ENCODE results near the gene HHLA2.
"Not testable (repeated sequence)": the region's sequence is repeated elsewhere in the genome, so short reads cannot be mapped to it uniquely, and the experiment has no call there.

HHLA2 gene

DNA sequence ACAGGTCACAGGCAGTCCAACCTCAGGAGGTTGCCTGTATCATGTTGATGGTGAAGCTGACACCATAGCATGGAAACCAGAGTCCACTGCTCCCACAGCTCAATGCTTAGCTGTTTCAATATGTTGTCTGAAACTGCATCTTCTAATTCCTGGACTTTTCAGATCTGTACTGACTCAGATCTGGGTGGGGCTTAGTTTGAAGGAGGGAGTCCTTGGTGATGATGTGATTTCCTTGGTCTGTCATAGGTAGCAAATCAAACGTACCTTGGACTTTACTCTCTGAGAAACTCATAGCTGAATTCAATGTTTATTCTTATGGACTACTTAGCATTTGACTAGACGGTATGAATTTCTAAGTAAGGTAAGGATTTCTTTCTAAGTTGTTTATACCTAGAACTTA, at the start of gene HHLA2:
Gene HHLA2 (plus strand): TSS at position 310 of the 400 bp plus-strand sequence. CDS start 55,266 bp downstream, outside the sequence.
- no peak for DNase-seq

DNA sequence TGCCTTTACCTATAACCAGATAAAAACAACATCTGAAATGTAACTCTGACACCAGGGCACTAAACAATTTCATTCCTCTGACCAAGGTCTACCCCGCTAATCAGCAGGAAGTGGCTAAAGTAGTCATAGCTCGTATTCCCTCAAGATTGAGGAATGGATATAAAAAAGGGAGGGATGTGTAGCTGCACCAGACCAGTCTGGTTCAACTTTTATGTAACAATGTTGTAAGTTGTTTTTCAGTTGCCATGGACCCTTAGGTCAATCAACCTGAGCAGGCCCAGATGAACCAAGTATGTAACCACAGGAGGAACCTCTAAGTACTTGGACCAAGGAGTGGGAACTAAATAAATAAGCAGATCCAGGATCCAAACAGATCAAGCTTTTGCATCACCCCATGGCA, 45.7 kb upstream of the HHLA2 start:
- no peak for DNase-seq

DNA sequence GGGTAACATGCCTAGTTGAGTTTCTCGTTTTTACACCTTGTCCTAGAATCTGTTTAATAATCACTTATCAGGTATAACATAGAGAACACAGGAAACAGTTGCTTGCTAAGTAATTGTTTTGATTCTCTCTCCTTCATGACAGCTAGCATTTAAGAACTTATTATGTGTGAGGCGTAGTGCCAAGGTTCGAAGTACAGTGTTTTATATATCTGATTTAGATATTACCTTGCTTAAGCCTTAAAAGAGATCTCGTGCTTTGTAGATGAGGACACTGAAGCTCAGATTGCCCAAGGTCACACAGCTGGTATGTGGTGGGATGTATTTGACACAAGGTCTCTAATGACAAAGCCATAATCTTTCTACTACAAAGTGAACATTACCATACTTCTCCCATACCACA, 45.1 kb upstream of the HHLA2 start:
- no peak for DNase-seq

GRCh38 chr3:108251844-108252243, 44.5 kb upstream of the HHLA2 start:
- no peak for DNase-seq

DNA sequence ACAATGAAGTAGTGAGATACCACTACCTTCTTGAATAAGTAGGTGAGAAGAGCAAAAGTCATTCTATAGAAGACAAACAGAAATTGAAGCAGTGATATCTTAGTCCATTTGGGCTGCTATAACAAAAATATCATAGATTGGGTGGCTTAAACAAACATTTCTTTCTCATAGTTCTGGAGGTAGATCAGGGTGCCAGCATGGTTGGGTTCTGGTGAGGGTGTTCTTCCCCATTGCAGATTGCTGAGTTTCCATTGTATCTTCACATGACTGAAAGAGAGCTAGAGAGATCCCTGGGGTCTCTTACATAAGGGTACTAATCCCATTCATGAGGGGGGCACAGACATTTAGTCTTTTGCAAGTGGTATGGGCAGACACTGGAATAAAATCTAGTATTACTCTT, 41.2 kb upstream of the HHLA2 start:
- no peak for DNase-seq

GRCh38 chr3:108264534-108265298, 31.6 kb upstream of the HHLA2 start:
- not testable (repeated sequence) for DNase-seq

DNA sequence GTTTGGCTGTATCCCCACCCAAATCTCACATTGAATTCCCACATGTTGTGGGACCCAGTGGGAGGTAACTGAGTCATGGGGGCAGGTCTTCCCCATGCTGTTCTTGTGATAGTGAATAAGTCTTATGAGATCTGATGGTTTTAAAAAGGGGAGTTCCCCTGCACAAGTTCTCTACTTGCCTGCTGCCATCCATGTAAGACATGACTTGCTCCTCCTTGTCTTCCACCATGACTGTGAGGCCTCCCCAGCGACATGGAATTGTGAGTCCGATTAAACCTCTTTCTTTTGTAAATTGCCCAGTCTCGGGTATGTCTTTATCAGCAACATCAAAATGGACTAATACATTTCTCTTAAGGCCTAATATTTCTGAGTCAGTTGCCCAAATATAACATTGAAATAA, 28.1 kb upstream of the HHLA2 start:
- DNase-seq, result not testable (repeated sequence)

DNA sequence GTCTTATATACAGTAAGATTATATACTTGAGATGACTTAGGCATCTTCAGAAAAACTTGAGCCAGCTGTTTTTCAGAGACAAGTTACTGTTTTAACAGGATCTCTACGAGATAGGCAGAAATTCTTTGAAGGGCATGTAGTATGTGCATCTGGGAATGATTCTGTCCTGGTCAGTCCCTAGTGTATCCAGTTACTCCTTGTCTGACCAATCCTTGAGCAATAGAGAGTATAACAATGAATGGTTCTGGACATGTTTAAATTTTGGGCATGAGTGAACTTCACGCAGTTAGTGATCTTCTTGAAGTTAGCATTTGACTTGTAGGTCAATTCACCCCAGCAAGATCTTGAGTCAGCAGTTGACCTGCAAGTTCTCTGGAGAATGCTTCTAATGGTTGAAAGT, 24.7 kb upstream of the HHLA2 start:
- no peak for DNase-seq

DNA sequence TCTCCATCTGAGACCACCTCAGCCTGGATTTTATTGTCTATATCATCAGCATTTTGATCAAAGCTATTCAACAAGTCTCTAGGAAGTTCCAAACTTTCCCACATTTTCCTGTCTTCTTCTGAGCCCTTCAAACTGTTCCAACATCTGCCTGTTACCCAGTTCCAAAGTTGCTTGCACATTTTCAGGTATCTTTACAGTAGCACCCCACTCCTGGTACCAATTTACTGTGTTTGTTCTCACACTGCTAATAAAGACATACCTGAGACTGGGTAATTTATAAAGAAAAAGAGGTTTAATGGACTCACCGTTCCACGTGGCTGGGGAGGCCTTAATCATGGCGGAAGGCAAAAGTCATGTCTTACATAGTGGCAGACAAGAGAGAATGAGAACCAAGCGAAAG, 17.3 kb upstream of the HHLA2 start:
- DNase-seq, result not testable (repeated sequence)

DNA sequence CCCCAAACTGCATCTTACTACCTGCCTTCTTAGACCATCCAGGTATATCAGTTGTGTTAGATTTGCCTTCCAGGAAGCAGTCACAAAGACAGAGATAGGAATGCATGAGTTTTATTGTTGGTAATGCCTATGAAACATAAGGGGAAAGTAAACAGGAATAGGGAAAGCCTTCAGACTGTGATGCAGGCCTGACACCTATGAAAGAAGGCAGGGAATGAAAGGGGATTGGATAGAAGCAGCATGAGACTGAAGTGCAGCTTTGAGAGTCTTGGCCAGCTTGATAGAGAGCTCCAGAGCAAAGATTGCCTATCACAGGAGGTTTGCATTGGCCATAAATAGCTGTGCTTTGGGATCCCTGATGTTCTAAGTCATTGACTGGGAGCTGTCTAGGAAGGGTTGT, 15.9 kb upstream of the HHLA2 start:
- DNase-seq, result no peak

DNA sequence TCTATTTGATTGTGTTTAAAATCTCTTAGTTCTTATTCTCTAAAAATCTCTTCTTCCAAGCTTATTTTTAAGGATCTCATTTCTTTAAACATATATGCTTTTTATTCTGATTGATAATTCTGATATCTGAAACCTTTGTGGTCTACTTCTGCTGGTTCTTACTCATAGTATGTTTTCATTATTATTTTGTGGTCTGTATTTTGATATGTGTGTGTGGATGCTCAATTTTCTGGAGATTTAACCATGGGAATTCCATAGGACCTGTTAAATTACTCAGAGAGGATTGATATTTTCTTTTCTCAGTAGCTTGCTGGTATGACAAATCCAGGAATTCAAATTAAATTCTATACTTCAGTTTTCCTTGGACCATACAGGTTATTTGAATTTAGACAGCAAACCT, 14.7 kb upstream of the HHLA2 start:
- DNase-seq, result no peak

GRCh38 chr3:108283006-108283405, 13.3 kb upstream of the HHLA2 start:
- DNase-seq, result no peak

DNA sequence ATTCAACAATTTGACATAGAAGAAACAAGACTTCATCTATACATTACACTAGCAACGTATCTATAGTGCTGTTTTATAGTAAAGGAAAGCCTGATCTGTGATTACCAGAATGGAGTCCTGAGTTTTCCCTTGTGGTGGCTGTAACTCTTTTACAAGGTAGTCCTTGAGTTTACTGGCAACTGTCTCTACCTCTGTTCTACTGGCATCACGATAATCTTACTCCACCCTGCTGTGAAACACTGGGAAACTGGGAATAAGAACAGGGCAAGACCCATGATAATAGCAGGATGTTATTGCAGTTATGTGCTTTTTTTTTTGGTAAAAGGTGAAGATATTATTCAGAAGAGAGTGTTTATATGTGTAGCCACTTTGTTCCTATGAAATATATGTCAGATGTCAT, 12.4 kb upstream of the HHLA2 start:
- no peak for DNase-seq

- DNase-seq, result no peak
Measured at GRCh38 chr3:108285176-108285575, 11.2 kb upstream of the HHLA2 start.

DNA sequence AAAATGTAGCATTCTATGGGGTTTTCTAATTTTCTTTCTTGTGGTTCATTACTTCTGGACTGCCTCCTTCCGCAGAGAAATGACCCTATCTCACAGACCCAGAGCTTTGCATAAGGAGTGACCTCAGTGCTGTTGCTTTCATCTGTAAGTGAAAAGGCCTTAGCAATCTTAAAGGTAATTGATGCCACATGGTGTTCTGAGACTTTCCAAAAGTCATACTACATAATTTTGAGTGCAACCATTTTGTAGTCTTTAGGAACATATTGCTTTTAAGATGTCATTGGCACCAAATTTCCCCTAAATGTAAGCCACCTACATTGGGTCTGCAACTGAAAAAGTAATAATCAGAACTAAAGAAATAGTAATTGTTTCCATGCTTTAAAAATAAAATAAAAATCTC, 9.2 kb upstream of the HHLA2 start:
- DNase-seq, result no peak

DNA sequence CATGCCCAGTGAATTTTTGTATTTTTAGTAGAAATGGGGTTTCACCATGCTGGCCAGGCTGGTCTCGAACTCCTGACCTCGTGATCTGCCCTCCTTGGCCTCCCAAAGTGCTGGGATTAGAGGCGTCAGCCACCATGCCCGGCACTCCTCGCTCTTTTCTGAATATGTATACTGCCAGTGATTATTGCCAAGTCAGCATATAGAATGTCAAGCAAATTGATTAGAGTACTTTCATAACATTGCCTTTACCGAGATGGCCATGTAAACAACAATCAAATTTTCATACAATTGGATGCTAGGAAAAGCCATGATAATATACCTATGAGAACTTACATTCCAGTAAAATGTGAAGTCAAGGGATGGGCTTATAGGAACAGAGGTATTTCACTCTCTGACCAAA, 8.2 kb upstream of the HHLA2 start:
- not testable (repeated sequence) for DNase-seq

DNA sequence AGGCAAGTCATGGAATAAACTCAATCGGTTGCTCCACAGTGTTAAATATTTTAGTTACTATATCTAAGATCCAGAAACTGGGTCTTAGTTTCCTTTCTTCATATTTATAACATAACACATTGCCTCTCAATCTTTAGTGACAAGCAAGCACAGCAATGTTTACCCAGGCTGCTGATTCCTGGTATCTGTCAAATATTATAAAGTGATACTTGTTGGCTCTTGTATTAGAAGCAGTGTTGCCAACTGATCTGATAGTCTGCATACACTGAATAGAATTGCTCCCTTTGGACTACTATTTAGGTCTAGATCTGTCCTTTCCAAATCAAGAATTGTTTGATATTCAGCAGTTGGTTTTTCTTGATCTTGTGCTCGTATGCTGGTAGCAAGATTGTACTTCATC, 7.2 kb upstream of the HHLA2 start:
- no peak for DNase-seq

GRCh38 chr3:108292450-108292849, 3.9 kb upstream of the HHLA2 start:
- no peak for DNase-seq

DNA sequence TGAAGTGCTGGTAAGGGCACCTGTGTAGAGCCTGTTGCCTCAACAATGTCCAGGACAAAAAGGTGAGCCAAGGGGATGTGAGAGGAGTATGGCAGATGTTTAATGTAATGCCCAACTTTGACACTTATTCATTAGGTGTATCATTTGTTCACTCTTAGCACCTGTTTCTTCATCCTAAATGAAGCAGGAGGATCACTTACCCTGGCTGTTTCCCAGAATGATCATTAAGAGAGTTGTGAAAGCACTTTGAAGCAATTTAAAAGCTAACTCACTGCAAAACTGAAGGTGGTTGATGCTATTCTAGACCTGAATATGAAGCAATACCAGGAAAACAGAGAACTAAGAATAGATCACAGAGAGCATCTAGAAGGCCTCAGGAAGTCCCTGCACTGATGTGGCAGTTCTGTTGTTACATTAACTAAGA, 3.4 kb upstream of the HHLA2 start:
- DNase-seq, result no peak

GRCh38 chr3:108293858-108294257, 2.5 kb upstream of the HHLA2 start:
- DNase-seq, result no peak

GRCh38 chr3:108295421-108296175, 750 bp upstream of the HHLA2 start:
- no peak for DNase-seq

DNA sequence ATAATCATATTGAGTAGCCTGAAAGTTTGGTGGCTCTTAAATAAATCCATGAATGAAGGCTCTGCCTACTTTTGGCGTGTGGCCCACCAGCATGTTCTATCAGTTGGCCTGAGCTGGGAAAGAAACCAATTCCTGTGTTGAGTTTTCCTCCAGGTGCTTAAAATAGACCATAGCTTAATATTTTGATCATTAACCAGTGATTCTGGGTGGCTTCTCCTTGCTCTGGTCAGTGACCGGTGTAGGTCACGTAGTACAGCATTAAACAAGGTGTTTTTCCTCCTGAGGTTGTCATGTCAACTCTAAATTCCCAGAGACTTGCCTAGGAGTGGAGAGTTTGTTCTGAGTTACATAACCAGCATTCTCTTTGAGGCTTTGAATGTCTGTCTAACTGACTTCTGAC, 1.3 kb downstream of the HHLA2 start:
- DNase-seq, result no peak

- no peak for DNase-seq
Measured at GRCh38 chr3:108298056-108298455, 1.7 kb downstream of the HHLA2 start.

DNA sequence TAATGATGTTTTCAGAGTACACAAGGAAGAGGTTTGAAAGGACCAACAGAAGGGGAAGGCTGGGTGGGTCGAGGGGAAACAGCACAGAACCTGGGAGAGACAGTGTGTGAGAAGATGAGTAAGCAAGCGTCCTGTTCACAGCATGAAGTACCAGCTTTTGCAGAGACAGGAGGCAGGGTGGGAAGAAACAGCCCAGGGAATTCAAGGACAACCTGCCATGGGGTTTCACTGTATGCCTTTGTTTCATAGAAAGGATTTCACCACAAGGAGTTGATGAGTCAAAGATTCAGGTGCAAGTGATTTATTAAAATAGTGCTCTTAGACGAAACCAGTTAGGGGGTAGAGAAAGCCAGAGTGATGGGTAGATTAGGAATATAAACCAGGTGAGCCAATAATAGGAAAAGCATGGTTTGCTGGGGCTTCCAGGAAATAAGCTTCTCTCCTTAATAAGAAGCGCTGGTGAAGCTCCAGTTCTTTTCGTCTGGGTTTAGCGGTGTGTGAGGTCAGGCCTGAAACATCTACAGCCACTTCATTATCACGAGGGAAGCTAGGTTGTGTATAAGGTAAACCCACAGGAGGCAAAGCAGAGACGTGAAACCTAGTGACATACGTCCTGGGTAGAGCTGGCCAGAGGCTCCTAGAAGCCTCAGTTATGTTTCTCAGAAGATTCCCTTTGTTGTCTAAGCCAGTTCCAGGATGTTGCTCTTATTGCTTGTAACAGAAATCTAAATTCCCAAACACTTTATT, 3.9 kb downstream of the HHLA2 start:
- DNase-seq, result no peak
